SKM-1 (cell line): Measurements from ENCODE around the gene PLD1.
"Not testable (repeated sequence)": the region's sequence is repeated elsewhere in the genome, so short reads cannot be mapped to it uniquely, and the experiment has no call there.

Source experiments
- DNase-seq: peaks from one replicate; lab custom pipeline; 2025; ENCODE audit not compliant: unreplicated experiment; lab: John Stamatoyannopoulos, UW

Gene PLD1, protein sequence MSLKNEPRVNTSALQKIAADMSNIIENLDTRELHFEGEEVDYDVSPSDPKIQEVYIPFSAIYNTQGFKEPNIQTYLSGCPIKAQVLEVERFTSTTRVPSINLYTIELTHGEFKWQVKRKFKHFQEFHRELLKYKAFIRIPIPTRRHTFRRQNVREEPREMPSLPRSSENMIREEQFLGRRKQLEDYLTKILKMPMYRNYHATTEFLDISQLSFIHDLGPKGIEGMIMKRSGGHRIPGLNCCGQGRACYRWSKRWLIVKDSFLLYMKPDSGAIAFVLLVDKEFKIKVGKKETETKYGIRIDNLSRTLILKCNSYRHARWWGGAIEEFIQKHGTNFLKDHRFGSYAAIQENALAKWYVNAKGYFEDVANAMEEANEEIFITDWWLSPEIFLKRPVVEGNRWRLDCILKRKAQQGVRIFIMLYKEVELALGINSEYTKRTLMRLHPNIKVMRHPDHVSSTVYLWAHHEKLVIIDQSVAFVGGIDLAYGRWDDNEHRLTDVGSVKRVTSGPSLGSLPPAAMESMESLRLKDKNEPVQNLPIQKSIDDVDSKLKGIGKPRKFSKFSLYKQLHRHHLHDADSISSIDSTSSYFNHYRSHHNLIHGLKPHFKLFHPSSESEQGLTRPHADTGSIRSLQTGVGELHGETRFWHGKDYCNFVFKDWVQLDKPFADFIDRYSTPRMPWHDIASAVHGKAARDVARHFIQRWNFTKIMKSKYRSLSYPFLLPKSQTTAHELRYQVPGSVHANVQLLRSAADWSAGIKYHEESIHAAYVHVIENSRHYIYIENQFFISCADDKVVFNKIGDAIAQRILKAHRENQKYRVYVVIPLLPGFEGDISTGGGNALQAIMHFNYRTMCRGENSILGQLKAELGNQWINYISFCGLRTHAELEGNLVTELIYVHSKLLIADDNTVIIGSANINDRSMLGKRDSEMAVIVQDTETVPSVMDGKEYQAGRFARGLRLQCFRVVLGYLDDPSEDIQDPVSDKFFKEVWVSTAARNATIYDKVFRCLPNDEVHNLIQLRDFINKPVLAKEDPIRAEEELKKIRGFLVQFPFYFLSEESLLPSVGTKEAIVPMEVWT

DNA sequence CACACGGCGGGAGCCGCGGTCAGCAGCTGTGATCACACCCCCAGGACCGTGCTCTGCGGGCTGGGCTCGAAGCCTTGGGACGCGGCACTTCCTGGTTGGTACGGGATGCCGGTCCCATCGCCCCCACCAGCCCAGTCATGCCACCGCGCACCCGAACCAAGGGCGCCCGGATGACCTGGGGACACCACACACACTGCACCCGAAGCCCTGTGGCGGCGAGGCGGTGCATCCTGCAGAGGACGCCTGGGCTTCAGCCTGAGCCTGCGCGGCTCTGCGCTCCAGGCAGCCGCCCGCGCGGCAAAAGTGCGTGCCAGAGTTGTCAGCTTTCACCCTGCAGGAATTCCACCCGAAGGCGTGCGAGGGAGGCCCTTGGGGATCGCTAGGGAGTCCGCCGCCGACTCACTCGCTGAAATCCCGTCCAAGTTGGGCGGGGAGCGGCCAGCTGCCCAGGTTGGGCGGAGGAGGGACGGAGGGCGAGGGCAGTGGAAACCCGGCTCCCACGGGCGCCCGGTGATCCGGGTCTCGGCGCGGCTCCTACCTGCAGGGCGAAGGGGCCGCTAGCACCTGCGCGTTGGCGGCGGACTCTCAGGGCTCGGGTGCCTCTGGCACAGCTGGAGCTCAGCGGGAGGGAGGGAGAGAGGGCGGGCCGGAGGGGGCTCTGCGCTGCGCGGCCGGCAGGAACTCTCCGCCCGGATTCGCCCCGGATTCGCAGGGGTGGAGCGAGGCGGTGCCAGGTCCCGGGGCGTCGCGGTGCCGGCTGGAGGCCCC, at the start of gene PLD1:
Gene PLD1 (minus strand): TSS at position 623 of the 768 bp plus-strand sequence. CDS start 72,432 bp downstream, outside the sequence.
- DNase-seq = peak; percentile 22

DNA sequence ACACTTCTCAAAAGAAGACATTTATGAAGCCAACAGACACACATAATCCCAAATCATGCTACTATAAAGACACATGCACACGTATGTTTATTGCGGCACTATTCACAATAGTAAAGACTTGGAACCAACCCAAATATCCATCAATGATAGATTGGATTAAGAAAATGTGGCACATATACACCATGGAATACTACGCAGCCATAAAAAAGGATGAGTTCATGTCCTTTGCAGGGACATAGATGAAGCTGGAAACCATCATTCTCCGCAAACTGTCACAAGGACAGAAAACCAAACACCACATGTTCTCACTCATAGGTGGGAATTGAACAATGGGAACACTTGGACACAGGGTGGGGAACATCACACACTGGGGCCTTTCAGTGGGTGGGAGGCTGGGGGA, 48.5 kb upstream of the PLD1 start:
- DNase-seq = not testable (repeated sequence)

GRCh38 chr3:171854649-171855305, 44.5 kb upstream of the PLD1 start:
- DNase-seq = no peak

DNA sequence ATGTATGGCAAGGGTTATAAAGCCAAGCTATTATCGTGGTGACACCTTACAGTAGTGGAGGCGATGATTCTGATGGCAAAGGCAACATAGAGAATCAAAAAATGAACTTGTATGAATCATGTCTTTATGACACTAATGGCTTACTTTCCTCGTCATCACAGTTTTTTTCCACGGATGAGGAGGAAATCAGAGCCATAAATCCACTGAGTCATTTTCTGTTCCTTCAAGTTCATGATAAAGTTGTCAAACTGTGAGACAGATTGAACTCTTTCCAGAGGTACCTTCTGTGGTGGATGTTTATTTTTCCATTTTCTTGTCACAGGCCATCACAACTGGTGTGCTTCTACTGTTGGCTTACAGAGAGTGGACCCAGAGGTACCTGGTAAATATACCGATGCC, 41.4 kb upstream of the PLD1 start:
- DNase-seq = no peak

DNA sequence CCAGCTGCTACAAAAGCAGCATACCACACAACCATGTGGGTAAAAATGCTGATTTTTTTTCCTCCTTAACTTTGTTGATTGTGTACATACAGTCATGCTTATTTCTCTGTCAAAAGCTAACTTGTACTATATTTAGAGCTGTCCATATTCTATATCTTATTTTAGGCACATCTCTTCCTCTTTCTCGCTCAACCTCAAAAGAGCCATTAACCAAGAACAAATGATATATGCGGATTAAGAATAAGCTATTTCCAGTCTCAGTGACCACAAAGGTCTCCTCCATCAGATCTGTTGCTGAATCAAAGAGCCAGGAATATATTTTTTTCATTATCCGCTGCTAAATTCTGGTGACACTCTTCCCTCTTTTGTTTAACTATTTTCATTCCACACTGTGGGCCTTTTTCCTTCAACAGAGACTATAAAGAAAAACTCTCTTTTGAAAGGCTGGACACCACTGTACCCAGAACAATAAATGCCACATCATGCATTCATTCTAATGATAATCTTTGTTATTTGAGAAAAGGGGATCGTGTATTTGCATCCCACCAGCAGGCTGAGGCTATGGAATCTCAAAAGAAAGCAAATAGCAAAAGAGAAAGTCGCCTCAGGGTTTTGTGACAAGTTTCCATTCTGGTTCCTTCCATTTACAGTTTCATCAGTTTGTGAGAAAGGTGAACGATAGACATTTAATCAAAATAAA, 40.8 kb upstream of the PLD1 start:
- DNase-seq = peak; percentile 26

- no peak for DNase-seq
Measured at GRCh38 chr3:171850320-171850959, 40.2 kb upstream of the PLD1 start.

DNA sequence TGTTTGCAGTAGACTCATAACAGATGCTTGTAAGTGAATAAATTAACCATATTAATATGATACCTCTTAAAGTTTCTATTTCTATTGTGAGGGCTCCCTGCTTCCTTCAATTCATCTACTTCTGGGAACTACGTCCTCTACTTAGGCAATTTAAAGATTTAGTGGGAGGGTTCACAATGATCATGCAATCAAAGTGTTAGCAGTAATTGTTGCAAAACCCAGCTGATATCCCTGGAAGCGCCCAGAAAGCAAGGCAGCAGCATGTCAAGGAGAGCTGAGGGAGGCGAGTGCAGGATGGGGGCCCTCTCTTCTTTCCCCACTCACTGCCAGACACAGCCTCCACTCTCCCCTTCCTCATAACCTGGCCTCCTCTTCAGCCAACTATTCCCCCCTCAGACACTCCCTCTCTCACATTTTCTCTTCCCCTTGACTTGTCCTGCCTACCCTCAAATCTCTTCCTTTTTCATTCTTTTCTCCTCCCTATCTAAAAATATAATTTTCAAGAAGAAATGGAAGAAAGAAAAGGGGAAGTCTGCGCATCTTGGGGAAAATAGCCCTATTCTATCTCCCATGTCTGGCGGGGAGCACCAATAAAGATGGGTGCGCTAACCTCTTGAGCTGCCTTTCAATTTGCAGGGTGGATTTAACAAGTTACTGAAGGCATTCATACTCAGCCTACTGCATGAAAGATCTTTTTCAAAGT, 39.5 kb upstream of the PLD1 start:
- DNase-seq = no peak

DNA sequence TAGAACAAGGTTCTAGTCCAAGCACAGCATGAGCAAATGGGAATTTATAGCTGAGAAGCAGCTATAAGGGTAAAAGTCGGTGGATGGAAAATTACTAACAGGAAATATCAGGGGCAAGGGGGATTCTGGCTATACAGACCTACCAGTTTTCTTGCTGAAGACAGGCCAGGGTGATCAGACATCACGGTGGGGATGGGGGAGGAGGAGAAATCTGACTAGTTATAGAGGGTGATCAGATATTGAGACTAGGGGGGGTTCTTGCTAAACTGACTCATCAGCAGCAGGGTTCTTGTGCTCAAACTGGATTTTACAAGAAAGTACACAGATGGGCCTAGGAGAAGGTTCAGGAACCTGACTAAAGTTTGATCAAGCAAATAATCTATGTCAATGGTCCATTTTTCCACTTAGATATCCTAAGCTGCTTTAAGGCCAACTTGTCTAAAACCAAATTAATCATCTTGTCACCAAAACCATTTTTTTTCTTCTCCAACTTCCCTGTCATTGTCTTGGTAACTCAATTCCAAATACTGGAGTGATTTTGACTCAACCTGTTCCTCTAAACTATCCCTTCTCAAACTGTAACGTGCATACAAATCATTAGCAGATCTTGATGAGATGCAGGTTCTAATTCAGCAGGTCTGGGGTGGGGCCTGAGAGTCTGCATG, 37.4 kb upstream of the PLD1 start:
- DNase-seq = no peak

- DNase-seq = no peak
Measured at GRCh38 chr3:171847133-171847532, 36.9 kb upstream of the PLD1 start.

- DNase-seq = no peak
Measured at GRCh38 chr3:171846597-171846996, 36.3 kb upstream of the PLD1 start.

GRCh38 chr3:171845481-171846284, 35.4 kb upstream of the PLD1 start:
- no peak for DNase-seq

- no peak for DNase-seq
Measured at GRCh38 chr3:171844873-171845272, 34.6 kb upstream of the PLD1 start.

DNA sequence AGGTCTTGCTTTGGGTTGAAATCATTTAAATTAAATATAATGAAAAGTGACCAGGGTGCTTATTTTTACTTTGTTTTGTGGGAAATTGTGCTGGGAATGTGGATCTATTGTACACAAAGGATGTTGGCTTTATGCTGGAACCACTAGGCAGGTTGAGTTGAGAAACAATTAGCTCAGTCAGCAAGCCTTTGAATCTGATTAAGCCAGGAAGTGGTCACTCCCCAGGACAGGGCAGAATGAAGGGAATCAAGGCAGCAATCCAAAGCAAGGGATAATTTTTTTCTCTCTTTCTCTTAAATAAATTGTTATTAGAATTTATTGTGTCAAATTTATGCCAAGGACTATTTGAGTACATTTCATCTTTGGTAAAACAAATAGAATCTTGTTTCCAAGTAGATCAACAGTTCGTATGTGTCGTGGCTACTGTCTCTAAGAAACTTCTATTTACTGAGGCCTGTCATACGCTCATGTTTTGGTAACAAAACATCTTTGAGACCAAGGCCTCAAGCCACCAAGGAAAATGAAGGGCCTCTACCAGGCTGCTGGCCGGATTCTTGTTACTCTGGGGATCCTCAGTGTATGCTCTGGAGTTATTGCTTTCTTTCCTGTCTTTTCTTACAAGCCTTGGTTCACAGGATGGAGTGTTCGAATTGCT, 32.7 kb upstream of the PLD1 start, which contains the start of gene TMEM212:
Gene TMEM212 (plus strand): TSS at position 486 of the 655 bp plus-strand sequence. CDS start 35 bp downstream, at position 521.
- no peak for DNase-seq

DNA sequence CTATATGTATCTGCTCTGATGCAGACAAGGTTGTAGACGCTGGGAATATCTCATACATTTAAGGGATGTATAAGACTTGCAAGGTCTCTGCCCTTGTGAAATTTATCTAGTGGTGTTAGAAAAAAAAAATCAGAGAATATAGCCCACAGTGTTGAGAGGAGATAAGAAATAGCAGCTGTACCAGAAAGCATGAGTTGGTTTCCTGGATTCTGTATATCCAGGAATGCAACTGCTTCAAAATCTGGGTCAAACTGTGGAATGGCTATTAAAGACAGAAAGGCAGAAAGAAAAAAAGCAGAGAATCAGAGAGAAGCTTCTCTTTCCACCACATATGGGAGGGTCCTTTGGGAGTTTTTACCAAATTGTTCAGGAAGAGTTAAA, 31.3 kb upstream of the PLD1 start:
- no peak for DNase-seq

GRCh38 chr3:171840811-171841619, 30.7 kb upstream of the PLD1 start:
- no peak for DNase-seq

- DNase-seq = no peak
Measured at GRCh38 chr3:171840445-171840810, 30.1 kb upstream of the PLD1 start.
